HG02623 (cell line): ENCODE results near the gene RPN1.
"Not testable (repeated sequence)": the region's sequence is repeated elsewhere in the genome, so short reads cannot be mapped to it uniquely, and the experiment has no call there.

Experiments
- ATAC-seq: cut with Tn5 transposase; IDR thresholded peaks from one replicate; pipeline ENCODE4 v1.9.1; 2021; ENCODE audit warnings: moderate library complexity; ENCODE audit not compliant: unreplicated experiment

The RPN1 gene

DNA sequence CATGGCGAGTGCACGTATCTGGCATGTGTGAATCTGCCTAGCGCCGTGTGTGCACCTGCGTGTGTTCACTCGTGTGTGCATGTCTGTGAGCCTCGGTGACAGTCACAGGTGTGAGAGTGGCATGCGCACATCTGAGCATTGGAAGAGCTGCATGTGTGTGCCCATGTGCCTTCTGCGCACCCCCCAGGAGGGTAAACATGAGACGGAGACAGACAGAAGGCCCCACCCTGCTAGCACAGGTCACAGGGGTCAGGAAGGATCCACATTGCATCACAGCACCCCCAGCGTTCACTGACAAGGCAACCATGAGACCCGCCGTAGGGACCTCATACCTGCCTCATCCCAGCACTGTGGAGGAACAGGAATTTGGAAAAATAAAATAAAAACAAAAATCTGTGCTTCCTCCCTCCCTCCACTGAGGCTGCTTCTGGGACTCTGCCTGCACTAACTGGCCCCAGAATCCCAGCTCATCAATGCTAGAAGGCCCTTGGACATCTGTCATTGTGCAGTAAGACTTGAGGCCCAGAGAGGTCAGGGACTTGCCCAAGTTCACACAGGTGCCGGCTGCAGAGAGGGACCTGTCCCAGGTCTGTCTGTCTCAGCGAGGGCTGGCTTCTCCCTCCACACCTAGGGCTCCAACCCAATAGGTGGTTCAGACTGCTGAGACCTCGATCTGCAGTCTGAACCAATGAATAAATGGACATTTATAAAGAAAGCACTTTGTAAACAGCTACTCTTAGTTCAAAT lies 37.4 kb downstream of the RPN1 start:
- no peak for ATAC-seq

DNA sequence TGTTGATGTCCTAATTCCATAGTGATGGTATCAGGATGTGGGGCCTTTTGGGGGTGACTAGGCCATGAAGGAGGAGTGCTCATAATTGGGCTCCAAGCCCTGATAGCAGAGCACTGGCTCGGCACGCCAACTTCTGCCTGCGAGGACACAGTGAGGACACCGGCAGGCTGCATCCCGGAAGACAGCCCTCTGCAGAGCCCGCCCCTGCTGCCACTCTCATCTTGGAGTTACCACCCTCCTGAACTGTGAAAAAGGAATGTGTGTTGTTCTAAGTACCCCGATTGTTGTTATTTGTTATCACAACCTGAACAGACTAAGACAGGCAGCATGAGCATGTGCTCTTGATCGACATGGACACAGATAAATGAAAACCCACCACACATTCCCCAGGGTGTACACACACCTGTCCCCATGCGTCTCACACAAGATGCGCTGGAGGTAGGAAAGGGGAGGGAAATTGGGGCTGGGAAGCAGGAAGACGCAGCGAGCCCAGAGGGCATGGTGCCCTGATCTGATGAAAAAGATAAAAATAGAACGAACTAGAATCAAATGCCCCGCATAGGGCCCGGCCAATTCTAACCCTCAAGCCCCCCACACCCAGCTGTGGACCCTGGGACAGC lies 40.1 kb downstream of the RPN1 start:
- no peak for ATAC-seq

DNA sequence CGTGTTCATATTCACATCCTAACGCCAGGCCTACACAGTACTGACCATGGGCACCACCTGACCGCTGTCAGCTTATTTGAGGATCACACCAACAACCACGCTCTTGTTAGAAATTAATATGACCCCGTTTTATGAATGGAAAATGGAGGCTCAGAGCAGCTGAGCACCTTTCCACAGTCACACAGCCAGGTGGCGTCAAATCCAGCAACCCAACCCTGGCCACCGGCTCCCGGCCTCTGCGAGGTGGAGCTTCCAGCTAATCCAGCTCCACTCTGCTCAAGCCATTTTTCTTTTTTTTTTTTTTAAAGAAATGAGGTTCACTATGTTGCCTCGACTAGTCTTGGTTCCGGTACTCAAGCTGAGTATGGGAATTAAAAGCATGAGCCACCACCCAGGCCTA lies 41.3 kb downstream of the RPN1 start:
- ATAC-seq, result no peak

- ATAC-seq, result no peak
Observed at GRCh38 chr3:128607710-128608048, 42.9 kb downstream of the RPN1 start.

GRCh38 chr3:128606094-128606493 lies 44.5 kb downstream of the RPN1 start:
- ATAC-seq, result no peak

DNA sequence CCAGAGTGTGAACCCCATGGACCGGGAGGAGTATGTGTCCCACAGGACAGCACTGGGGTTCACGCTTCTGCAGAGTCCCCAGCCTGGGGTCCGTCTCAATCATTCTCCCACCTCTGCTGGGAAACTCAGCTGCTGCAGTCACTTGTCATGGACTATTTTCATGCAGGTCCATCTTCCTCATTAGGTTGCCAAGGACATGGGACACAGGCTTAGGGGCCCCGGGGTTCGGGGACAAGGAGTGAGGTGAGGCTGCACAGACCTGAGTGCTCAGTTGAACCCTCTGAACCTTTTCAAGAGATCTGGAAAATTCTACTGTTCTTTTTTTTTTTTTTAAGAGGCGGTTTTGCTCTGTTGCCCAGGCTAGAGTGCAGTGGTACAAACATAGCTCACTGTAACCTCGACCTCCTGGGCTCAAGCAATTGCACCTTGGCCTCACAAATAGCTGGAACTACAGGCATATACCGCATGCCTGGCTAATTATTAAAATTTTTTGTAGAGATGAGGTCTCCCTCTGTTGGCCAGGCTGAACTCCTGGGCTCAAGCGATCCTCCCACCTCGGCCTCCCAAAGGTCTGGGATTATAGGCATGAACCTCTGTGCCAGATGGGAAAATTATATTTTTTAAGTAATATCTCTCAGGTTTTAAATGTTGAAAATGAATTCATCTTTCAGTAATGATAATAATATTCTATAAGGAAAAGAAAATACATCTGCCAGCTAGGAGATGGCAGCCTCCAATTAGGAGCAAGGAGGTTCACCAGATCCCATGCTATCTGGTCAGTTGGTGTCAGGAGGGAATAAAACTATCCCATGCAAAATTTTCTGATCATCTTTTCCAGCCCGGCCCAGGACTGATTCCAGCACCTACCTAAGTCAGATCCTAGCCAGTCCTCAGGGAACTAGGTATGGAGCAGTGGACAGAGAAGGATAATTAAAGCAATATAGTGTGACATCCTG lies 45.2 kb downstream of the RPN1 start:
- no peak for ATAC-seq

- ATAC-seq, result no peak
Observed at GRCh38 chr3:128603811-128604775, 46.5 kb downstream of the RPN1 start.

GRCh38 chr3:128603313-128603712 lies 47.3 kb downstream of the RPN1 start:
- no peak for ATAC-seq

- ATAC-seq, result no peak
Observed at GRCh38 chr3:128598884-128599664, 51.5 kb downstream of the RPN1 start.

- no peak for ATAC-seq
Observed at GRCh38 chr3:128597900-128598299, 52.7 kb downstream of the RPN1 start.

DNA sequence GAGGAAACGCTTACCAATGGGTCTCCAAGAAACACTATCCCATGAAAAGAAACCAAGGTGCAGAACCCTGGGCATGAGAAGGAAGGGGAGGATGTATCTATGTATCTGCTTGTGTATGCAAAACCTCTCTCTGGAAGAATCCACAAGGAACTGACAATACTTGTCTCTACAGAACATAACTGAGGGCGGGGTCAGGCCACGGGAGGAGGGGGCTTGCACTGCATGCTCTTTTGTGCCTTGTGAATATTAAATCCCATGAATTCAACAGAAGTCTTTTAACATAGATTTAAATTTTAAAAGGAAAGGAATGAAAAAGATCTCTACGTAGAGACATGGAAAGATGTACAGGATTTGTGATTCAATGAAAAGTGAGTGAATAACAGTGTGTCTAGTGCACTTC lies 57.8 kb downstream of the RPN1 start:
- ATAC-seq, result no peak

DNA sequence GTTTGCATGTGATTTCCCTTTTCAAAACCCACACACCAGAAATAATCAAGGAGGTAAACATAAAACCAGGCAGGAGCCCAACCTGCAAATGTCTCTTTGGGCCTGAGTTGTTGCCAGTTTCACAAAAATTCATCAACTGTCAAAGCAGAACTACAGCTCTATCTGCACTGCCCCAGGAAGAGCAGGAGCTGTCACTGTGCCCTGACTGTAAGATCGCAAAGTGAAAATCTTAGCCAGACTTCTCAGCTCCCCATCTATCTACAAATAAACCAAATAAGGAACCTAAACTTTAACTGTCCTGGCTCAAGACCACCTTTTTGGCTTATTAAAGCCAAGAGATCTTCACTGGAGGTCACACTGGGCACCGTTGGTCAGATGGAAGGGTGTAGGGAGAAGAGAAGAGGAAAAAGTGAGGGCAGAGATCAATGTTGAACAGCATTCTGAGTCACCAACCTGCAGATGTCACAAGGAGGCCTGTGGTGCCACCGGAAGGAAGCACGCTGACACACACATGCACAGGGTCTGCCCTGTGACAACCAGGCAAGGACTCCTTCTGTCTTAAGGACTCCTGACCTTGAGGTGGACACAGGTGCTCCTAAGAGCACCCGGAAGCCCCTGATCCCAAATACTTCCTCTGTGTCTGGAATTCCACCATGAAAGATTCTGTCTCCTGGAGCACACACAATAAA lies 58.7 kb downstream of the RPN1 start:
- ATAC-seq, result no peak

GRCh38 chr3:128590948-128591347 lies 59.7 kb downstream of the RPN1 start:
- no peak for ATAC-seq

GRCh38 chr3:128589985-128590384 lies 60.6 kb downstream of the RPN1 start:
- not testable (repeated sequence) for ATAC-seq

GRCh38 chr3:128588147-128588546 lies 62.5 kb downstream of the RPN1 start:
- no peak for ATAC-seq

DNA sequence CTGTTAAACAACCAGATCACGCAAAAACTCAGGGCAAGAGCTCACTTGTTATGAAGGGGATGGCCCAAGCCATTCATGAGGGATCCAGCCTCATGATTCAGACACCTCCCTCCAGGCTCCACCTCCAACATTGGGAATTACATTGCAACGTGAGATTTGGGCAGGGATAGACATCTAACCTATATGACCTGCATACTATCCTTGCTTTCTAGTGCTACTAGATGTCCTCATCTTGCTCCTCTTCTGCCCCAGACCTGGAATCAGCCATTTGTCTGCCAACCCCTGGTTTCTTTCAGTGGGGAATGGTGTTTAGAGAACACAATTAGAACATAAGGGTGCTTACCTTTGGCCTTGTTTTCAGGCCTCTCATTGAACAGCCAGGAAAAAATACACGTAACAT lies 63.2 kb downstream of the RPN1 start:
- no peak for ATAC-seq

GRCh38 chr3:128586932-128587331 lies 63.7 kb downstream of the RPN1 start:
- ATAC-seq, result not testable (repeated sequence)

GRCh38 chr3:128586391-128586790 lies 64.2 kb downstream of the RPN1 start:
- ATAC-seq, result not testable (repeated sequence)

DNA sequence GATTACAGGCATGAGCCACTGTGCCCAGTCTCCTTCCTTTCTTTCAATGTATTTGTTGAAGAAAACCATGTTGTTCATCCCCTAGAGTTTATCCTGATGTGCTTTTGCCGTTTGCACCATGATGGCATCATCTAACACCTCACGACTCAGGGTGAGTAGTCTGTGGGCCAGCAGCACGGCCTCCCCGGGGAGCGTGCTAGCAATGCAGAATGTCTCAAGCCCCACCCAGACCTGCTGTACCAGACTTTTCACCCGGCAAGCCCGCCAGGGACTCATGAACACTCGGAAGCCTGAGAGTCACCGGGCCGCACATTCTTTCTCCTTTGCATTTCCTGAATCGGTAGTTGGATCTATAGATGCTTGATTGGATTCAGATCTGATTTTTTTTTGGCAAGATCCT lies 64.6 kb downstream of the RPN1 start:
- ATAC-seq, result no peak
